HG03460 (cell line): ENCODE data around the gene PRKG1.
"Not testable (repeated sequence)": the region's sequence is repeated elsewhere in the genome, so short reads cannot be mapped to it uniquely, and the experiment has no call there.

ENCODE experiments used
- ATAC-seq: cut with Tn5 transposase; IDR thresholded peaks from one replicate; pipeline ENCODE4 v1.9.1; 2021; ENCODE audit not compliant: unreplicated experiment

PRKG1 gene

GRCh38 chr10:51168086-51168815 lies 94.0 kb downstream of the PRKG1 start:
- ATAC-seq, result no peak

GRCh38 chr10:51169111-51169510 lies 94.8 kb downstream of the PRKG1 start:
- ATAC-seq, result no peak

GRCh38 chr10:51170518-51171245 lies 96.4 kb downstream of the PRKG1 start:
- no peak for ATAC-seq

- no peak for ATAC-seq
Measured at GRCh38 chr10:51171946-51172345, 97.7 kb downstream of the PRKG1 start.

GRCh38 chr10:51176976-51177695 lies 102.8 kb downstream of the PRKG1 start:
- no peak for ATAC-seq

GRCh38 chr10:51178634-51179033 lies 104.3 kb downstream of the PRKG1 start:
- ATAC-seq, result no peak

GRCh38 chr10:51180141-51180540 lies 105.9 kb downstream of the PRKG1 start:
- ATAC-seq, result no peak

GRCh38 chr10:51183783-51184182 lies 109.5 kb downstream of the PRKG1 start:
- ATAC-seq, result no peak

GRCh38 chr10:51186361-51186760 lies 112.1 kb downstream of the PRKG1 start:
- no peak for ATAC-seq

- ATAC-seq, result no peak
Measured at GRCh38 chr10:51188008-51188407, 113.7 kb downstream of the PRKG1 start.

- no peak for ATAC-seq
Measured at GRCh38 chr10:51188866-51189265, 114.6 kb downstream of the PRKG1 start.

GRCh38 chr10:51196508-51197175 lies 122.4 kb downstream of the PRKG1 start:
- no peak for ATAC-seq

- ATAC-seq, result no peak
Measured at GRCh38 chr10:51198170-51198569, 123.9 kb downstream of the PRKG1 start.

- ATAC-seq, result no peak
Measured at GRCh38 chr10:51201947-51202346, 127.7 kb downstream of the PRKG1 start.

GRCh38 chr10:51203359-51203758 lies 129.1 kb downstream of the PRKG1 start:
- no peak for ATAC-seq

- ATAC-seq, result no peak
Measured at GRCh38 chr10:51204066-51204465, 129.8 kb downstream of the PRKG1 start.

- ATAC-seq, result no peak
Measured at GRCh38 chr10:51204701-51205100, 130.4 kb downstream of the PRKG1 start.

GRCh38 chr10:51206500-51206899 lies 132.2 kb downstream of the PRKG1 start:
- ATAC-seq, result no peak

GRCh38 chr10:51212937-51213336 lies 138.7 kb downstream of the PRKG1 start:
- not testable (repeated sequence) for ATAC-seq

- no peak for ATAC-seq
Measured at GRCh38 chr10:51214207-51215196, 140.2 kb downstream of the PRKG1 start.
